ENCODE measurements around the gene CMPK2.

The CMPK2 gene

GRCh38 chr2:6872394-6872793 lies 6.7 kb upstream of the CMPK2 start:
- no peaks in the 10 kb centered on the region for H3K9me3 ChIP-seq
- DNase-seq, result no peak

GRCh38 chr2:6866982-6867381 lies 1.3 kb upstream of the CMPK2 start:
- Histone ChIP-seq H3K27me3 (no peaks in the 10 kb centered on the region), H3K36me3 (no peaks in the 10 kb centered on the region), H3K4me1 (peaks cover 0 to 14% (median 9%) of the 10 kb centered on the region in 4 donors), H3K4me3 (no peak overlapping the region), H3K9me3 (no peaks in the 10 kb centered on the region), H3K27ac (no peak overlapping the region)
- TF ChIP-seq CTCF (IDR thresholded peaks at IDR 0.05), result no peak
- DNase-seq, result no peak
- intact Hi-C loops (cut with DNase I; ENCODE audit: low total_unique reads), result no loop called here

More at GRCh38 chr2:6872394-6872793, 6.7 kb upstream of the CMPK2 start:
- Histone ChIP-seq H3K4me1 (peaks cover 0 to 6% (median 2%) of the 10 kb centered on the region in 4 donors), H3K27ac (no peak overlapping the region), H3K27me3 (no peaks in the 10 kb centered on the region), H3K4me3 (no peak overlapping the region), H3K36me3 (no peaks in the 10 kb centered on the region)
- TF ChIP-seq CTCF (IDR thresholded peaks at IDR 0.05), result no peak
- intact Hi-C loops (cut with DNase I; ENCODE audit: low total_unique reads), result no loop called here

- intact Hi-C loops (cut with DNase I; ENCODE audit: low total_unique reads), result no loop called here
- H3K4me1 ChIP-seq, result peaks cover 0 to 14% (median 9%) of the 10 kb centered on the region in 4 donors
- H3K9me3 ChIP-seq, result no peaks in the 10 kb centered on the region
- no peak for DNase-seq
- peak overlapping the region; percentile 58 to 73 for H3K27ac ChIP-seq
- peak in 1 of 2 experiments; percentile 19 for TF ChIP-seq CTCF (IDR thresholded peaks at IDR 0.05)
- peak overlapping the region; percentile 69 to 90 for H3K4me3 ChIP-seq
- no peaks in the 10 kb centered on the region for H3K27me3 ChIP-seq
- H3K36me3 ChIP-seq, result peaks cover 0 to under 1% (median 0%) of the 10 kb centered on the region in 3 donors
Measured at GRCh38 chr2:6866275-6866671, 566 bp upstream of the CMPK2 start.

- H3K4me1 ChIP-seq, result peaks cover 0 to 14% (median 9%) of the 10 kb centered on the region in 4 donors
- H3K27me3 ChIP-seq, result no peaks in the 10 kb centered on the region
- peaks cover 0 to 11% (median 6%) of the 10 kb centered on the region in 3 donors for H3K36me3 ChIP-seq
- peak overlapping the region; percentile 58 to 73 for H3K27ac ChIP-seq
- no peaks in the 10 kb centered on the region for H3K9me3 ChIP-seq
- no peak for TF ChIP-seq CTCF (IDR thresholded peaks at IDR 0.05)
- peak overlapping the region; percentile 69 to 90 for H3K4me3 ChIP-seq
- peak in 1 of 2 donors; percentile 69 for DNase-seq
- intact Hi-C loops (cut with DNase I; ENCODE audit: low total_unique reads), result no loop called here
Measured at GRCh38 chr2:6864923-6865345, 773 bp downstream of the CMPK2 start.

- Histone ChIP-seq H3K9me3 (peaks cover 0 to 4% (median 0%) of the 10 kb centered on the region in 3 donors), H3K36me3 (peaks cover 5 to 18% (median 12%) of the 10 kb centered on the region in 3 donors), H3K4me1 (peaks cover 0 to 14% (median 9%) of the 10 kb centered on the region in 4 donors), H3K4me3 (peak overlapping the region in 1 of 2 donors; percentile 69), H3K27me3 (no peaks in the 10 kb centered on the region), H3K27ac (no peak overlapping the region)
- no peak for TF ChIP-seq CTCF (IDR thresholded peaks at IDR 0.05)
- DNase-seq, result no peak
- intact Hi-C loops (cut with DNase I; ENCODE audit: low total_unique reads), result no loop called here
Measured at GRCh38 chr2:6864231-6864754, 1.4 kb downstream of the CMPK2 start.

All from tibial artery (tissue), 4 donors.